DOHH2 (cell line): ENCODE results near the gene PPP2R5E.

Source experiments
- EZH2phosphoT487 ChIP-seq: fragments of 200-600 bp; sonication (generic); IDR thresholded peaks from 2 replicates; pipeline ENCODE4 v1.6.1; 2017; ENCODE audit warnings: borderline replicate concordance, mild to moderate bottlenecking, antibody characterized with exemption, low read length, moderate library complexity, mixed read lengths
- TF ChIP-seq, protein P1 (sequence below): fragments of 200-600 bp; sonication (generic); IDR thresholded peaks from one replicate; pipeline ENCODE4 v1.5.1; 2014; ENCODE audit warnings: antibody characterized with exemption, mild to moderate bottlenecking, low read depth, low read length; ENCODE audit not compliant: poor library complexity, severe bottlenecking

DNA sequence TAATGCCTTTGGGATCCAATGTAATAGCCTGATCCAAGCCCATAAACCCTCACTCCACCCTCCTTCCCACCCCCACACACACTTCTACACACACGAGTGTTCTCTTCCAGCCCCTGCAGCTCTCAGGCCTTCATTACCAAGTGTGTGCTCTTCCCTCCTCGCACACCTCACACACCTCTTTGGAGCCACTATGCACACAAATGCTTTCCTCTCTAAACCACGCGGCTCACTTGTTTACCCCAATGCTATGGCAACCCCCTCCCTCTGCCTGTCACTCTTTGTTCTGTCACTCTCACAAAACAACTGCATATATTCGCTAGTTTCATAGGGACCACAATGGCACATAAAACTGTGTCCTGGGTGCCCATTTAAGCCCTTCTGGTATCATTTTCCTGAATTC lies 35.1 kb downstream of the PPP2R5E start:
- TF ChIP-seq, protein P1, sequence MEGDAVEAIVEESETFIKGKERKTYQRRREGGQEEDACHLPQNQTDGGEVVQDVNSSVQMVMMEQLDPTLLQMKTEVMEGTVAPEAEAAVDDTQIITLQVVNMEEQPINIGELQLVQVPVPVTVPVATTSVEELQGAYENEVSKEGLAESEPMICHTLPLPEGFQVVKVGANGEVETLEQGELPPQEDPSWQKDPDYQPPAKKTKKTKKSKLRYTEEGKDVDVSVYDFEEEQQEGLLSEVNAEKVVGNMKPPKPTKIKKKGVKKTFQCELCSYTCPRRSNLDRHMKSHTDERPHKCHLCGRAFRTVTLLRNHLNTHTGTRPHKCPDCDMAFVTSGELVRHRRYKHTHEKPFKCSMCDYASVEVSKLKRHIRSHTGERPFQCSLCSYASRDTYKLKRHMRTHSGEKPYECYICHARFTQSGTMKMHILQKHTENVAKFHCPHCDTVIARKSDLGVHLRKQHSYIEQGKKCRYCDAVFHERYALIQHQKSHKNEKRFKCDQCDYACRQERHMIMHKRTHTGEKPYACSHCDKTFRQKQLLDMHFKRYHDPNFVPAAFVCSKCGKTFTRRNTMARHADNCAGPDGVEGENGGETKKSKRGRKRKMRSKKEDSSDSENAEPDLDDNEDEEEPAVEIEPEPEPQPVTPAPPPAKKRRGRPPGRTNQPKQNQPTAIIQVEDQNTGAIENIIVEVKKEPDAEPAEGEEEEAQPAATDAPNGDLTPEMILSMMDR = no peak
- TF ChIP-seq EZH2phosphoT487 = no peak
